B cell (primary cell): ENCODE data around the gene GRID1. TPM values are rescaled to one million over a fixed set of nuclear protein-coding genes. Genes with fewer than 3 reads are reported as not detected.

ENCODE experiments used
- ATAC-seq: fragments of 200-7000 bp; cut with Tn5 transposase; one replicate; pipeline ENCODE4 v1.10.0; 2021; ENCODE audit warnings: low read depth, mild to moderate bottlenecking, moderate number of reproducible peaks, moderate library complexity
- CTCF ChIA-PET: fragments of 350-600 bp; sonication (Branson Sonifier 250); formaldehyde crosslinking; loops from one replicate; lab custom pipeline; 2021; ENCODE audit warnings: antibody characterized with exemption, inconsistent platforms; lab: Charles Lee
- POLR2A ChIA-PET: fragments of 350-600 bp; sonication (Branson Sonifier 250); formaldehyde crosslinking; loops from one replicate; lab custom pipeline; 2021; ENCODE audit warnings: antibody characterized with exemption; lab: Charles Lee
- DNase-seq: peaks from one replicate; pipeline ENCODE4 v3.0.0; 2013
- H2AFZ ChIP-seq: 2 replicates; pipeline ENCODE4 v1.6.1; 2012; ENCODE audit warnings: mild to moderate bottlenecking, low read depth, low read length; ENCODE audit not compliant: insufficient read depth, poor library complexity, severe bottlenecking
- H3K27ac ChIP-seq, 2 donors: 1 replicate in 1 of 2; 2 replicates in 1 of 2; pipeline ENCODE4 v1.5.1; 2012 to 2013; ENCODE audit warnings: low read length in 2 of 2, mild to moderate bottlenecking in 2 of 2, moderate library complexity in 1 of 2
- H3K27me3 ChIP-seq, 4 experiments: fragments of 200-600 bp in 1 of 4; sonication (generic) in 1 of 4; replicated peaks in 1 of 4; 1 replicate in 2 of 4; 2 replicates in 2 of 4; pipeline versions ENCODE4 v1.6.1 to v1.7.0; 2013 to 2016; ENCODE audit warnings: low read length in 3 of 4, mild to moderate bottlenecking in 2 of 4, mixed read lengths in 1 of 4, moderate library complexity in 1 of 4; ENCODE audit not compliant: insufficient read depth in 4 of 4, control insufficient read depth in 3 of 4; ENCODE audit errors: control extremely low read depth in 1 of 4
- H3K36me3 ChIP-seq, 2 experiments: replicated peaks in 1 of 2; 1 replicate in 1 of 2; 2 replicates in 1 of 2; pipeline versions ENCODE4 v1.6.1 to v1.7.1; 2013; ENCODE audit warnings: low read length in 1 of 2; ENCODE audit not compliant: insufficient read depth in 2 of 2, control insufficient read depth in 1 of 2; ENCODE audit errors: control extremely low read depth in 1 of 2, extremely low read depth in 1 of 2
- H3K4me1 ChIP-seq, 2 donors: fragments of 200-600 bp in 1 of 2; sonication (generic) in 1 of 2; 1 replicate in 1 of 2; 2 replicates in 1 of 2; pipeline versions ENCODE4 v1.5.1 to v1.6.1; 2013 to 2017; ENCODE audit warnings: low read length in 2 of 2; ENCODE audit not compliant: control insufficient read depth in 2 of 2, insufficient read depth in 2 of 2
- H3K4me2 ChIP-seq: replicated peaks from 2 replicates; pipeline ENCODE3; 2012; ENCODE audit warnings: mild to moderate bottlenecking, low read depth, low read length; ENCODE audit not compliant: poor library complexity, severe bottlenecking
- H3K4me3 ChIP-seq, 5 experiments: fragments of 200-600 bp in 1 of 5; sonication (generic) in 1 of 5; 1 replicate in 3 of 5; 2 replicates in 2 of 5; pipeline versions ENCODE4 v1.5.1 to v1.7.0; 2011 to 2016; ENCODE audit warnings: low read length in 4 of 5, mild to moderate bottlenecking in 4 of 5, low read depth in 2 of 5, control low read depth in 1 of 5, moderate library complexity in 1 of 5; ENCODE audit not compliant: insufficient read depth in 1 of 5; ENCODE audit errors: control extremely low read depth in 1 of 5, extremely low read depth in 1 of 5
- H3K79me2 ChIP-seq: fragments of 200-600 bp; sonication (generic); one replicate; pipeline ENCODE4 v1.6.0; 2016; ENCODE audit warnings: low read length; ENCODE audit not compliant: control insufficient read depth, insufficient read depth
- H3K9ac ChIP-seq: fragments of 200-600 bp; sonication (generic); 2 replicates; pipeline ENCODE4 v1.6.1; 2017; ENCODE audit warnings: mild to moderate bottlenecking, low read length, moderate library complexity
- H3K9me3 ChIP-seq, 3 donors: one replicate each; pipeline versions ENCODE4 v1.6.1 to v1.7.1; 2013; ENCODE audit warnings: low read length in 2 of 3; ENCODE audit not compliant: control insufficient read depth in 2 of 3, insufficient read depth in 1 of 3; ENCODE audit errors: control extremely low read depth in 1 of 3
- H4K20me1 ChIP-seq: 2 replicates; pipeline ENCODE4 v1.6.0; 2012; ENCODE audit warnings: mild to moderate bottlenecking, low read length; ENCODE audit not compliant: insufficient read depth, control insufficient read depth, poor library complexity, severe bottlenecking
- H3K27ac Mint-ChIP-seq: one replicate; pipeline ENCODE4 v1.8.0; 2021; ENCODE audit warnings: mixed read lengths
- H3K27me3 Mint-ChIP-seq: one replicate; pipeline ENCODE4 v1.8.0; 2021; ENCODE audit warnings: mixed read lengths
- H3K4me1 Mint-ChIP-seq: one replicate; pipeline ENCODE4 v1.8.0; 2021; ENCODE audit warnings: mixed read lengths
- H3K4me3 Mint-ChIP-seq: one replicate; pipeline ENCODE4 v1.8.0; 2021; ENCODE audit warnings: mixed read lengths
- H3K9me3 Mint-ChIP-seq: one replicate; pipeline ENCODE4 v1.8.0; 2022; ENCODE audit warnings: mixed read lengths; ENCODE audit not compliant: insufficient read depth
- CTCF ChIP-seq: fragments of 200-600 bp; IDR thresholded peaks from one replicate; pipeline ENCODE4 v1.8.0; 2022; ENCODE audit warnings: antibody characterized with exemption, mild to moderate bottlenecking
- EZH2 ChIP-seq: IDR thresholded peaks from 2 replicates; pipeline ENCODE4 v1.6.1; 2012; ENCODE audit warnings: borderline replicate concordance, low read depth, mild to moderate bottlenecking, moderate library complexity, low read length; ENCODE audit not compliant: insufficient read depth, poor library complexity, severe bottlenecking
- WGBS: methylation state at CpG from one replicate; pipeline ENCODE4 v1.1.5; 2013; ENCODE audit warnings: missing lambda C conversion rate; ENCODE audit not compliant: insufficient coverage; 5-methylcytosine and 5-hydroxymethylcytosine counted together
- intact Hi-C: fragments of 100-400 bp; cut with micrococcal nuclease; formaldehyde crosslinking; loops from one replicate; pipeline ENCODE4 v1.10.0; 2022
- polyA plus RNA-seq: library from polyadenylated mRNA; depleted of rRNA; stranded (reverse); fragments of >200 nt; gene quantifications from 2 replicates; pipeline ENCODE4 v1.2.3, GENCODE V29; 2012
- total RNA-seq, 2 donors: library from RNA; stranded (reverse); fragments of 120-200 nt in 1 of 2; gene quantifications; 1 replicate in 1 of 2; 2 replicates in 1 of 2; pipeline versions ENCODE4 v1.2.3 to v1.2.4, GENCODE V29; 2013 to 2022

The GRID1 gene
- total and polyA plus RNA-seq, 2 donors (not counting 1 experiment from before 2014, with no cell fraction given): not detected

- no peaks in the 10 kb centered on the region for H4K20me1 ChIP-seq
- no peaks in the 10 kb centered on the region for H3K79me2 ChIP-seq
- no peak overlapping the region for H3K27ac ChIP-seq
- DNase-seq: no peak
- H3K9ac ChIP-seq: no peak overlapping the region
- no peaks in the 10 kb centered on the region for H3K27me3 ChIP-seq
- H3K27ac Mint-ChIP-seq: no peak overlapping the region
- no peaks in the 10 kb centered on the region for H3K4me1 ChIP-seq
- 69% methylated on average over 1 of the region's 2 CpGs for WGBS
- no peaks in the 10 kb centered on the region for H3K4me1 Mint-ChIP-seq
- H3K27me3 Mint-ChIP-seq: peaks cover 4% of the 10 kb centered on the region
- POLR2A ChIA-PET: no interaction called here
- no peaks in the 10 kb centered on the region for H3K9me3 ChIP-seq
- ATAC-seq: no peak
- no peaks in the 10 kb centered on the region for H3K9me3 Mint-ChIP-seq
- H3K36me3 ChIP-seq: no peaks in the 10 kb centered on the region
- no peak overlapping the region for H3K4me3 ChIP-seq
- intact Hi-C loops: no loop called here
- TF ChIP-seq CTCF: no peak
- TF ChIP-seq EZH2: no peak
- H3K4me3 Mint-ChIP-seq: no peak overlapping the region
- H3K4me2 ChIP-seq: no peak overlapping the region
- H2AFZ ChIP-seq: no peak overlapping the region
- CTCF ChIA-PET: no interaction called here
Measured at GRCh38 chr10:86162036-86162435, 204.6 kb downstream of the GRID1 start.

GRCh38 chr10:86160890-86161585 is 205.6 kb downstream of the GRID1 start:
- Histone ChIP-seq H4K20me1 (no peaks in the 10 kb centered on the region), H3K4me1 (no peaks in the 10 kb centered on the region), H3K27ac (no peak overlapping the region), H3K4me2 (no peak overlapping the region), H3K9me3 (no peaks in the 10 kb centered on the region), H3K36me3 (no peaks in the 10 kb centered on the region), H3K9ac (no peak overlapping the region), H3K79me2 (no peaks in the 10 kb centered on the region), H2AFZ (no peak overlapping the region), H3K27me3 (no peaks in the 10 kb centered on the region), H3K4me3 (no peak overlapping the region)
- no peak for TF ChIP-seq EZH2
- no peak for TF ChIP-seq CTCF
- Mint-ChIP-seq H3K4me3 (no peak overlapping the region), H3K4me1 (no peaks in the 10 kb centered on the region), H3K27me3 (peaks cover 4% of the 10 kb centered on the region), H3K9me3 (no peaks in the 10 kb centered on the region), H3K27ac (no peak overlapping the region)
- DNase-seq (no peak), ATAC-seq (no peak)
- POLR2A ChIA-PET: no interaction called here
- CTCF ChIA-PET: no interaction called here
- WGBS: 86% methylated on average over 4 of the region's 8 CpGs
- intact Hi-C loops: no loop called here
